HCT116 (cell line): Measurements from ENCODE around the gene MTURN. TPM values are rescaled to one million over a fixed set of nuclear protein-coding genes. Genes with fewer than 3 reads are reported as not detected.

Experiments
- ATAC-seq: fragments of 200-7000 bp; cut with Tn5 transposase; 2 replicates; pipeline ENCODE4 v1.9.1; 2020; ENCODE audit warnings: mild to moderate bottlenecking, moderate library complexity
- BruUV-seq: library from RNA; stranded (reverse); fragments of 400-500 nt; replicated peaks from 2 replicates; lab custom pipeline; 2021; lab: Mats Ljungman, UMichigan
- CTCF ChIA-PET: fragments of 300-600 bp; sonication (Branson Sonifier 250); formaldehyde crosslinking; loops from one replicate; lab custom pipeline; 2021; ENCODE audit warnings: antibody characterized with exemption; lab: Charles Lee
- POLR2A ChIA-PET: fragments of 300-600, 350-600 bp; sonication (Branson Sonifier 250); formaldehyde crosslinking; loops from one replicate; lab custom pipeline; 2021; ENCODE audit warnings: antibody characterized with exemption; lab: Charles Lee
- RAD21 ChIA-PET, 2 experiments: fragments of 300-600 bp; sonication (Branson Sonifier 250); formaldehyde crosslinking; loops; one replicate each; lab custom pipeline; 2023; ENCODE audit warnings: low total read pairs in 2 of 2; ENCODE audit not compliant: uncharacterized antibody in 2 of 2, unreplicated experiment in 2 of 2, low non-redundant PET in 1 of 2; lab: Charles Lee
- DNase-seq: peaks from one replicate; pipeline ENCODE4 v3.0.0-alpha.2; 2010; ENCODE audit warnings: low read depth, low spot score
- H2AFZ ChIP-seq: fragments of 200-600 bp; shearing (Covaris generic), sonication (generic); 2 replicates; pipeline ENCODE4 v1.6.1; 2017; ENCODE audit warnings: low read depth, mixed run types, mixed read lengths, antibody characterized with exemption, low read length; ENCODE audit not compliant: poor library complexity, severe bottlenecking
- H3K27ac ChIP-seq: 2 replicates; pipeline ENCODE4 v1.5.1; 2012; ENCODE audit warnings: low read depth, low read length
- H3K27me3 ChIP-seq: fragments of 200-600 bp; sonication (generic); 2 replicates; pipeline ENCODE4 v1.6.1; 2016; ENCODE audit warnings: mixed run types, low read length, mixed read lengths; ENCODE audit not compliant: insufficient read depth
- H3K36me3 ChIP-seq, 2 experiments: fragments of 200-500 bp in 1 of 2; fragments of 200-600 bp in 1 of 2; sonication (Bioruptor generic) in 1 of 2; sonication (generic) in 1 of 2; 2 replicates each; pipeline versions ENCODE4 v1.5.1 to v1.6.1; 2014 to 2016; ENCODE audit warnings: low read length in 2 of 2, inconsistent platforms in 1 of 2, mixed read lengths in 1 of 2, mixed run types in 1 of 2; ENCODE audit not compliant: insufficient read depth in 2 of 2, control insufficient read depth in 1 of 2
- H3K4me1 ChIP-seq, 2 experiments: fragments of 200-600 bp in 1 of 2; sonication (generic) in 1 of 2; 2 replicates each; pipeline versions ENCODE4 v1.5.1 to v1.6.1; 2012 to 2017; ENCODE audit warnings: low read length in 2 of 2, inconsistent platforms in 1 of 2, mild to moderate bottlenecking in 1 of 2, mixed read lengths in 1 of 2, mixed run types in 1 of 2, moderate library complexity in 1 of 2; ENCODE audit not compliant: insufficient read depth in 2 of 2, control insufficient read depth in 1 of 2
- H3K4me2 ChIP-seq: fragments of 200-600 bp; sonication (generic); 2 replicates; pipeline ENCODE4 v1.6.1; 2017; ENCODE audit warnings: mixed run types, low read length, mixed read lengths
- H3K4me3 ChIP-seq, 2 experiments: fragments of 200-600 bp in 1 of 2; sonication (generic) in 1 of 2; replicated peaks in 1 of 2; 2 replicates each; pipeline ENCODE4 v1.5.1; 2011 to 2016; ENCODE audit warnings: low read length in 2 of 2, control low read depth in 1 of 2, low read depth in 1 of 2, mild to moderate bottlenecking in 1 of 2, mixed read lengths in 1 of 2, mixed run types in 1 of 2
- H3K79me2 ChIP-seq: fragments of 200-600 bp; sonication (generic); 2 replicates; pipeline ENCODE4 v1.6.1; 2017; ENCODE audit warnings: mild to moderate bottlenecking, mixed run types, low read length, moderate library complexity, mixed read lengths; ENCODE audit not compliant: insufficient read depth
- H3K9ac ChIP-seq: fragments of 200-600 bp; sonication (generic); 2 replicates; pipeline ENCODE4 v1.6.1; 2016; ENCODE audit warnings: low read length, mixed read lengths
- H3K9me2 ChIP-seq: fragments of 200-600 bp; sonication (generic), shearing (Covaris generic); 2 replicates; pipeline ENCODE4 v1.6.1; 2017; ENCODE audit warnings: mixed run types, mild to moderate bottlenecking, moderate library complexity; ENCODE audit not compliant: insufficient read depth
- H3K9me3 ChIP-seq, 2 experiments: fragments of 200-500 bp in 1 of 2; fragments of 200-600 bp in 1 of 2; sonication (Bioruptor generic) in 1 of 2; sonication (generic) in 1 of 2; 2 replicates each; pipeline ENCODE4 v1.6.1; 2014 to 2017; ENCODE audit warnings: low read length in 2 of 2, mixed read lengths in 2 of 2, inconsistent platforms in 1 of 2, low read depth in 1 of 2, mild to moderate bottlenecking in 1 of 2, mixed run types in 1 of 2, moderate library complexity in 1 of 2; ENCODE audit not compliant: control insufficient read depth in 1 of 2, insufficient read depth in 1 of 2
- H4K20me1 ChIP-seq: fragments of 200-600 bp; sonication (generic), shearing (Covaris generic); 2 replicates; pipeline ENCODE4 v1.6.1; 2017; ENCODE audit warnings: mixed run types, mild to moderate bottlenecking, moderate library complexity; ENCODE audit not compliant: insufficient read depth
- ATF3 ChIP-seq: IDR thresholded peaks from 2 replicates; pipeline ENCODE4 v1.6.1; 2012
- CEBPB ChIP-seq: IDR thresholded peaks from 2 replicates; pipeline ENCODE4 v1.6.1; 2012; ENCODE audit warnings: low read depth
- EGR1 ChIP-seq: IDR thresholded peaks from 2 replicates; pipeline ENCODE4 v1.6.1; 2012; ENCODE audit warnings: low read depth
- ELF1 ChIP-seq: IDR thresholded peaks from 2 replicates; pipeline ENCODE4 v1.6.1; 2012; ENCODE audit warnings: low read depth, borderline replicate concordance
- EZH2 ChIP-seq: fragments of 200-600 bp; sonication (generic); IDR thresholded peaks from 2 replicates; pipeline ENCODE4 v1.6.1; 2017; ENCODE audit warnings: antibody characterized with exemption, mixed run types
- JUND ChIP-seq: IDR thresholded peaks from 2 replicates; pipeline ENCODE4 v1.6.1; 2012
- POLR2A ChIP-seq: IDR thresholded peaks from 2 replicates; pipeline ENCODE4 v1.7.0; 2011; ENCODE audit warnings: borderline replicate concordance; ENCODE audit not compliant: insufficient read depth, insufficient read length; ENCODE audit errors: extremely low read depth
- YY1 ChIP-seq: IDR thresholded peaks from 2 replicates; pipeline ENCODE4 v1.6.1; 2011; ENCODE audit warnings: low read length, low read depth, moderate library complexity, mild to moderate bottlenecking; ENCODE audit not compliant: insufficient replicate concordance; ENCODE audit errors: extremely low read depth
- ZBTB33 ChIP-seq: IDR thresholded peaks from 2 replicates; pipeline ENCODE4 v1.6.1; 2011; ENCODE audit warnings: mild to moderate bottlenecking, low read length, moderate library complexity; ENCODE audit not compliant: insufficient replicate concordance; ENCODE audit errors: extremely low read depth
- intact Hi-C: fragments of 100-400 bp; cut with micrococcal nuclease; formaldehyde crosslinking; loops from 2 replicates; pipeline ENCODE4 v1.10.0; 2022
- total RNA-seq: library from RNA; stranded (reverse); gene quantifications from one replicate; pipeline ENCODE4 v1.2.1, GENCODE V29; 2021; ENCODE audit not compliant: unreplicated experiment

The MTURN gene
- total RNA-seq, 1 experiment from 2014 or later = 7.5 TPM

GRCh38 chr7:30091491-30091912 lies 43.3 kb upstream of the MTURN start:
- DNase-seq (no peak), ATAC-seq (no peak)
- BruUV-seq = no TSS peak
- Histone ChIP-seq H3K4me1 (peaks cover 0 to 5% of the 10 kb centered on the region in 2 experiments; a peak in 1 of 4 replicates), H3K27me3 (no peaks in the 10 kb centered on the region), H3K27ac (no peak overlapping the region), H3K9ac (no peak overlapping the region), H3K4me3 (no peak overlapping the region), H3K36me3 (no peaks in the 10 kb centered on the region), H3K79me2 (no peaks in the 10 kb centered on the region), H2AFZ (no peak overlapping the region), H4K20me1 (no peaks in the 10 kb centered on the region), H3K9me3 (no peaks in the 10 kb centered on the region), H3K9me2 (no peaks in the 10 kb centered on the region), H3K4me2 (no peak overlapping the region)
- ChIA-PET POLR2A (no interaction called here), RAD21 (no interaction called here), CTCF (interaction anchor here (1.0 kb wide), 1 partner anchor 17 kb away, joined by 4 read pairs; no protein-coding TSS in a partner anchor)
- intact Hi-C loops = no loop called here
- TF ChIP-seq EGR1 (no peak), ELF1 (no peak), ATF3 (no peak), YY1 (no peak), EZH2 (no peak), CEBPB (no peak), JUND (no peak), ZBTB33 (no peak), POLR2A (no peak)
